Neutrophil (primary cell): ENCODE data around the gene LTBP1.
"Not testable (repeated sequence)": the region's sequence is repeated elsewhere in the genome, so short reads cannot be mapped to it uniquely, and the experiment has no call there.

ENCODE experiments used
- H3K27ac ChIP-seq: fragments of 200-600 bp; sonication (generic); 2 replicates; pipeline ENCODE4 v1.5.1; 2016; ENCODE audit warnings: mild to moderate bottlenecking, moderate library complexity
- H3K27me3 ChIP-seq: fragments of 200-600 bp; sonication (generic); 2 replicates; pipeline ENCODE4 v1.6.0; 2016; ENCODE audit warnings: mild to moderate bottlenecking
- H3K36me3 ChIP-seq: fragments of 200-600 bp; sonication (generic); 2 replicates; pipeline ENCODE4 v1.5.1; 2017
- H3K4me1 ChIP-seq, 2 experiments: fragments of 200-600 bp in 1 of 2; sonication (generic) in 1 of 2; 1 replicate in 1 of 2; 2 replicates in 1 of 2; pipeline versions ENCODE4 v1.5.1 to v1.6.1; 2013 to 2016; ENCODE audit warnings: low read depth in 1 of 2, low read length in 1 of 2, mild to moderate bottlenecking in 1 of 2, moderate library complexity in 1 of 2; ENCODE audit not compliant: control insufficient read depth in 1 of 2, insufficient read depth in 1 of 2
- H3K4me3 ChIP-seq, 2 experiments: fragments of 200-600 bp in 1 of 2; sonication (generic) in 1 of 2; 1 replicate in 1 of 2; 2 replicates in 1 of 2; pipeline ENCODE4 v1.5.1; 2013 to 2016; ENCODE audit warnings: low read depth in 1 of 2, low read length in 1 of 2, mild to moderate bottlenecking in 1 of 2, moderate library complexity in 1 of 2
- H3K9me3 ChIP-seq: fragments of 200-600 bp; sonication (generic); 2 replicates; pipeline ENCODE4 v1.5.1; 2016
- TF ChIP-seq, protein P1 (sequence below): fragments of 200-600 bp; sonication (generic); IDR thresholded peaks from 2 replicates; pipeline ENCODE4 v1.5.1; 2016; ENCODE audit warnings: antibody characterized with exemption

The LTBP1 gene

DNA sequence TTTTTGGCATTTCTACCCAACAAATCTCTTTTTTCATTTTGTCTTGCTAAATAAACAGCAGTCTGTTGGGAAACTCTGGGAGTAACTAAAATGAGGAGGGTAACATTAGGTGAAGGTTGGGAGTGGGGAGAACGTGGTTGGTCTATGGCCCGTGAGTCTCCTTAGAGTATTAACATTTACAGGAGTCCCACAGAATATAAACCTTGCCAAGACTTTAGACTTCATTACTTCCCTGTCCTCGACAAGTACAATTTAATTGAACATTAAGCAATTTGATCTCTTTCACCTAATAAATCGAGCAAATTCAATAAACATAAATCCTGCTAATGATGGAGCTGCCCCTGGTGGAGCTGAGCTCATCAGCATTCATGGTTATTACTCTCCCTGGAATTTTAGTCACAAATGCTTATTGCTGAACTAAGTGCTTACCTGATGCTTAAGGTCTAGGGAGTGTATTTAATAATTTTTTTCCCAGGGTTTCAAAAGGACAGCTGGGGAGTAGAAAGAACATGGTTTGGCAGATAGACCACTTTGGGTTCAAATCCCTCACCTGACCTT lies 434.6 kb downstream of the LTBP1 start:
- Histone ChIP-seq H3K4me3 (no peak overlapping the region), H3K27me3 (no peaks in the 10 kb centered on the region), H3K9me3 (no peaks in the 10 kb centered on the region), H3K4me1 (peaks cover 11 to 12% of the 10 kb centered on the region in 2 experiments), H3K36me3 (no peaks in the 10 kb centered on the region), H3K27ac (no peak overlapping the region)
- TF ChIP-seq, protein P1, sequence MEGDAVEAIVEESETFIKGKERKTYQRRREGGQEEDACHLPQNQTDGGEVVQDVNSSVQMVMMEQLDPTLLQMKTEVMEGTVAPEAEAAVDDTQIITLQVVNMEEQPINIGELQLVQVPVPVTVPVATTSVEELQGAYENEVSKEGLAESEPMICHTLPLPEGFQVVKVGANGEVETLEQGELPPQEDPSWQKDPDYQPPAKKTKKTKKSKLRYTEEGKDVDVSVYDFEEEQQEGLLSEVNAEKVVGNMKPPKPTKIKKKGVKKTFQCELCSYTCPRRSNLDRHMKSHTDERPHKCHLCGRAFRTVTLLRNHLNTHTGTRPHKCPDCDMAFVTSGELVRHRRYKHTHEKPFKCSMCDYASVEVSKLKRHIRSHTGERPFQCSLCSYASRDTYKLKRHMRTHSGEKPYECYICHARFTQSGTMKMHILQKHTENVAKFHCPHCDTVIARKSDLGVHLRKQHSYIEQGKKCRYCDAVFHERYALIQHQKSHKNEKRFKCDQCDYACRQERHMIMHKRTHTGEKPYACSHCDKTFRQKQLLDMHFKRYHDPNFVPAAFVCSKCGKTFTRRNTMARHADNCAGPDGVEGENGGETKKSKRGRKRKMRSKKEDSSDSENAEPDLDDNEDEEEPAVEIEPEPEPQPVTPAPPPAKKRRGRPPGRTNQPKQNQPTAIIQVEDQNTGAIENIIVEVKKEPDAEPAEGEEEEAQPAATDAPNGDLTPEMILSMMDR, result no peak

DNA sequence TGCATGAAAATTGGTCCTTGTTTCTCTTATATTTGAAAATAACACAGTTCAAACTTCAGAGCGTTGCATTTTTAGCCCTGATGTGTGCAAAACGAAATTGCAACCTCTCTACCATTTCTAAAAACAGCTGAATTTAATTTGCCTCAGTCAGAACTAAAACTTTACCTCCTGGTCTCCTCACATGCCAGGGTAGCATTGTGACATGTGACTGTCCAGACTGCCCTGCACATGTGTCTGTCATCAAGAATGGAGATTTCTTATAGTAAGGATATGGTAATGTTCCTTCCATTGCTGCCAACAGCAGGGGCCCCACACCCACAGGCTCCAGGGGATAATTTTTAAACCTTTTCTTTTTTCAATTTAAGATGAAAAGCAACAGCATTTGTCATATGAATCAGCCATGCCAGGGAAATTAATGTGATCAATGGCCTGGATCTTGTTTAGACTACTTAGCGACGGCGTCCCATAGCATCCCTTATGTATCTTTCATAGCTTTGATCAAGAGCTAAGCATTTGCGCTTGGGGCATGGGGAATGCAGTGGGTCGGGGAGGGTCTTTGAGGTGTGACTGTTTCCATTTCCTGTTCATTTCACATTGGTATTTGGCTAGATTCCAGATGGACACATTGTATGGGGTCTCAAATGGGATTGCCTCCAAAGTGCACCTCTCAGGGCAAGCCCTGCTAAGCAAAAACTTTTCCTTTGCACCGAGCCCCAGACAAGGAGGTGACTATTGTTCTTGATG lies 437.3 kb downstream of the LTBP1 start:
- H3K36me3 ChIP-seq, result no peaks in the 10 kb centered on the region
- H3K4me3 ChIP-seq, result no peak overlapping the region
- H3K4me1 ChIP-seq, result peaks cover 4 to 5% of the 10 kb centered on the region in 2 experiments
- no peak overlapping the region for H3K27ac ChIP-seq
- H3K9me3 ChIP-seq, result no peaks in the 10 kb centered on the region
- no peaks in the 10 kb centered on the region for H3K27me3 ChIP-seq
- TF ChIP-seq, protein P1, result no peak

DNA sequence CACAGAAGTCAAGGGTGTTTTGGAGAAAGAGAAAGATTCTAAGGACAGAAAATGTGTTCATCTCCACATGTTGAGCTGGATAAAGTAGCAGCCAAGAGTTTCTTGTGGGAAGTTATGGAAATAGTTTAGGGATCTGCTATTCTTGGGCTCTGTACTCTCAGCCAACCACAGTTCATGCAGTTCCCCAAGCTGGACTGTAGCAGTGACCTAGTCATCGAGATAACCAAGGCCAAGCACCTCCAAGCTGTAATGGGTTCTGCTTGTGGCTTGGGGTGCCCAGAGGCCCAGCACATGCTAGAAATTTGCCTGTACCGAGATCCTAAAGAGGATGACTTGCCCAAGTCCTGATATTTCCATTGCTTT lies 437.8 kb downstream of the LTBP1 start:
- no peak overlapping the region for H3K4me3 ChIP-seq
- H3K4me1 ChIP-seq, result peaks cover 0 to 4% of the 10 kb centered on the region in 2 experiments
- H3K9me3 ChIP-seq, result no peaks in the 10 kb centered on the region
- H3K27me3 ChIP-seq, result no peaks in the 10 kb centered on the region
- TF ChIP-seq, protein P1, result no peak
- H3K27ac ChIP-seq, result no peak overlapping the region
- H3K36me3 ChIP-seq, result no peaks in the 10 kb centered on the region

DNA sequence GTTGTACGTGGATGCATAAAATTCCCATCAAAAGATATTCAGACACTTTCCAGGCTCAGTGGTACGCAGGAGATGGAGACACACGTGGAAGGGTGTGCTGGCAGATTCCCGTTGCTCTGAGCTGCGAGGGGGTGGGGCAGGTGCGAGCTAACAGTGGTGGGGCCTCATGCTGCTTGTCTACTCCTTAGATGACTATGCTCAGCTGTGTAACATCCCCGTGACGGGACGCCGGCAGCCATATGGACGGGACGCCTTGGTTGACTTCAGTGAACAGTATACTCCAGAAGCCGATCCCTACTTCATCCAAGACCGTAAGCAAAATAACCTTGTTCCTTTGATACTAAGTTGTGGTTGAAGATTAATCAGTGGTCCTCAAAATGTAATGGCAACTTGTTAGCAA lies 442.2 kb downstream of the LTBP1 start:
- H3K9me3 ChIP-seq, result no peaks in the 10 kb centered on the region
- no peak overlapping the region for H3K4me3 ChIP-seq
- H3K27me3 ChIP-seq, result no peaks in the 10 kb centered on the region
- H3K36me3 ChIP-seq, result no peaks in the 10 kb centered on the region
- no peak overlapping the region for H3K27ac ChIP-seq
- no peaks in the 10 kb centered on the region for H3K4me1 ChIP-seq
- TF ChIP-seq, protein P1, result no peak

DNA sequence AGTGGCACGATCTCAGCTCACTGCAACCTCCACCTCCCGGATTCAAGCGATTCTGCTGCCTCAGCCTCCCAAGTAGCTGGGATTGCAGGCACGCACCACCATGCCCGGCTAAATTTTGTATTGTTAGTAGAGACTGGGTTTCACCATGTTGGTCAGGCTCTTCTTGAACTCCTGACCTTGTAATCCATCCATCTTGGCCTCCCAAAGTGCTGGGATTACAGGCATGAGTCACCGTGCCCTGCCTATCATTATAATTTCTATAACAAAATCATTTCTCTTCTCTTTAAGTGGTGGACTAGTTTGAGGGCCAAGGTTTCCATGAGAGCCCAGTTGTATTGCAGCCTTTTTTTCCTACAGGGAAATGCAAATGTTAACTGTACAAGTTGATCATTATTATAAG lies 442.9 kb downstream of the LTBP1 start:
- H3K27ac ChIP-seq, H3K9me3 ChIP-seq, H3K27me3 ChIP-seq, H3K4me3 ChIP-seq, H3K4me1 ChIP-seq, H3K36me3 ChIP-seq: not testable (repeated sequence)

DNA sequence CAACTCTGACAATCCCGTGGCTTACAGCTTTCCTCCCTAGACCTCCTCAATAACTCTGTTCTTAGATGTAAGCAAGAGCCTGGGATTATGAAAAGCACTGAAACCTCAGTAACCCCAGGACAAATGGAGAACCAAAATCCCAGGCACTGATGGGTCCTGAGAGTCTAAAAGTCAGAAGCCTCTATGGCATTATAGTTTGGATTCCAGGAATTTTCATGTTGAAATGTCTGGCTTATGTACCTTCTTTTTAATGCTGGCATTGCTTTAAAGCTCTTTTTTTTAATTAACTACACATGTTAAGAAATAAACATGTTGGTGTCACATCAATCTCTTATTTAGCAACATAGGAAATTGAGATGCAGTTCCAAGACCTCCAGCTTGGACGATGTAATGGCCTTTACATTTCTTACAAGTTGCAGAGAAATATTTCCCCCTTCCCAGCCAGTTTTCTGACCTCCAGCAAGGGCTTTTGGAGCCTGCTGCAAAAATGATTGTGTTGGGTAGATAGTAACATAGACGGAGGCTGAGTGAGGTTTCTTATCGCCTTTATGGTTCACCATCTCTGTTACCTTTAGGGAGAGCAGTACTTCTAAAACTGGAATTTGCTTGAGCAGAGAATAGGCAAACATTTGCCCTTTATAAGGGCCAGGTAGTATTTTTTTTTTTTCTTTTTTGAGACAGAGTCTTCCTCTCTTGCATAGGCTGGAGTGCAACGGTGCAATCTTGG lies 444.9 kb downstream of the LTBP1 start:
- TF ChIP-seq, protein P1, result no peak
- Histone ChIP-seq H3K27ac (no peak overlapping the region), H3K36me3 (no peaks in the 10 kb centered on the region), H3K4me1 (no peaks in the 10 kb centered on the region), H3K9me3 (no peaks in the 10 kb centered on the region), H3K4me3 (no peak overlapping the region), H3K27me3 (no peaks in the 10 kb centered on the region)
